Stimulated activated CD8-positive, alpha-beta memory T cell treated with anti-CD3 and anti-CD28 coated beads, Interleukin-4, amount 100 ng/mL, for 1 hour (primary cell): ENCODE results near the gene UBL5.

Source experiments
- DNase-seq, 2 donors: peaks; one replicate each; pipeline ENCODE4 v3.0.0-alpha.2; 2020; ENCODE audit warnings: low read depth in 2 of 2, low spot score in 1 of 2

Gene UBL5

GRCh38 chr19:9850235-9850959, 22.7 kb downstream of the UBL5 start:
- no peak for DNase-seq

GRCh38 chr19:9854282-9854846, 26.6 kb downstream of the UBL5 start:
- no peak for DNase-seq

GRCh38 chr19:9856609-9857008, 28.9 kb downstream of the UBL5 start:
- DNase-seq, result no peak

GRCh38 chr19:9857076-9857721, 29.5 kb downstream of the UBL5 start:
- DNase-seq, result no peak

- DNase-seq, result no peak
Measured at GRCh38 chr19:9857920-9858746, 30.4 kb downstream of the UBL5 start.

- no peak for DNase-seq
Measured at GRCh38 chr19:9858766-9859165, 31.0 kb downstream of the UBL5 start.

- DNase-seq, result no peak
Measured at GRCh38 chr19:9860407-9860806, 32.7 kb downstream of the UBL5 start.

GRCh38 chr19:9861503-9861902, 33.8 kb downstream of the UBL5 start:
- DNase-seq, result no peak

GRCh38 chr19:9862938-9863337, 35.2 kb downstream of the UBL5 start:
- DNase-seq, result no peak

GRCh38 chr19:9863759-9864158, 36.0 kb downstream of the UBL5 start:
- DNase-seq, result no peak

- DNase-seq, result peak in 1 of 2 donors; percentile 18
Measured at GRCh38 chr19:9865732-9866501, 38.2 kb downstream of the UBL5 start.

GRCh38 chr19:9868983-9869617, 41.4 kb downstream of the UBL5 start:
- DNase-seq, result no peak

GRCh38 chr19:9871626-9872338, 44.1 kb downstream of the UBL5 start:
- no peak for DNase-seq

GRCh38 chr19:9872618-9873242, 45.0 kb downstream of the UBL5 start:
- DNase-seq, result no peak

GRCh38 chr19:9875031-9875627, 47.4 kb downstream of the UBL5 start:
- no peak for DNase-seq

GRCh38 chr19:9875796-9876195, 48.1 kb downstream of the UBL5 start:
- DNase-seq, result no peak

- DNase-seq, result no peak
Measured at GRCh38 chr19:9877780-9878510, 50.2 kb downstream of the UBL5 start.

- no peak for DNase-seq
Measured at GRCh38 chr19:9878511-9879196, 50.9 kb downstream of the UBL5 start.
